Measurements from ENCODE around the gene STAU1. TPM values are rescaled to one million over a fixed set of nuclear protein-coding genes. Genes with fewer than 3 reads are reported as not detected.
A peak's percentile ranks its signal among the peaks of the same experiment; 100 is the strongest.
"Not testable (repeated sequence)": the region's sequence is repeated elsewhere in the genome, so short reads cannot be mapped to it uniquely, and the experiment has no call there.

Gene STAU1
- total RNA-seq, 2 experiments from 2014 or later = 50.6 to 54.4 TPM

DNA sequence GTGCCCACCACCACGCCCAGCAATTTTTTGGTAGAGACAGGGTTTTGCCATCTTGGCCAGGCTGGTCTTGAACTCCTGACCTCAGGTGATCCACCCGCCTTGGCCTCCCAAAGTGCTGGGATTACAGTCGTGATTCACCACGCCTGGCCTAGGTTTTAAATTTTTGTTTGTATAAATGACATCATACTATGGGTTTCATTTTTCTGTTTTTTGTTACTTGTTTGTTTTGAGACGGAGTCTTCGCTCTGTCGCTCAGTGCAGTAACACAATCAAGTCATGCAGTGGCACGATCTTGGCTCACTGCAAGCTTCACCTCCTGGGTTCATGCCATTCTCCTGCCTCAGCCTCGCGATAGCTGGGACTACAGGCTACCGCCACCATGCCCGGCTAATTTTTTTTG, 105.8 kb downstream of the STAU1 start:
- H3K4me1 Mint-ChIP-seq (ENCODE audit: low read depth); H3K4me3 Mint-ChIP-seq; H3K9me3 Mint-ChIP-seq; H3K27me3 Mint-ChIP-seq (ENCODE audit: low read depth); DNase-seq; intact Hi-C loops (cut with micrococcal nuclease); H3K27ac Mint-ChIP-seq: not testable (repeated sequence)
- CTCF ChIA-PET = interaction anchor here (0.6 kb wide), 2 partner anchors 31 to 98 kb away, joined by 3 to 5 read pairs; no protein-coding TSS in a partner anchor
- H3K36me3 Mint-ChIP-seq (ENCODE audit: low read depth) = peaks cover 41% of the 10 kb centered on the region

DNA sequence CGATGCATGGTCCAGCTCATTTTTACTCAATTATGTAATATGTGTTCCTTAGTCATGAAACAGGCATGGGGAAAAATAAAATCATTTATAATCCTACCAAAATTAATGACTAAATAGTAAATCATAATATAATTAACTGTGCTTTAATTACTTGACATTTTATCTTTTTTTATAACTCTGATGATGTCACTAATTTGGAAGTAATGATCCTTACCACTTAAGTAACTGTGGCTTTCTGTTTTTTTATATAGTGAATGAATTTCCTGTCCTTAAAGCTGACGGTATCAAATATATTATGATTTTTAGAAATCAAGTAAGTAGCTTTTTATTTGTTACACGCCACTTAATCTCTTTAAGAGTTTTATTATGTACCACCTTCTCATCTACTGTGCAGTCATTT, 109.8 kb downstream of the STAU1 start:
- H3K9me3 Mint-ChIP-seq = no peaks in the 10 kb centered on the region
- no peaks in the 10 kb centered on the region for H3K27me3 Mint-ChIP-seq (ENCODE audit: low read depth)
- H3K27ac Mint-ChIP-seq = no peak overlapping the region
- no peak for DNase-seq
- peaks cover 36% of the 10 kb centered on the region for H3K36me3 Mint-ChIP-seq (ENCODE audit: low read depth)
- H3K4me1 Mint-ChIP-seq (ENCODE audit: low read depth) = peaks cover 7% of the 10 kb centered on the region
- CTCF ChIA-PET = interaction anchor here (0.6 to 1.3 kb wide), 3 partner anchors 46 to 543 kb away, joined by 3 to 7 read pairs (median 3); no protein-coding TSS in a partner anchor
- intact Hi-C loops (cut with micrococcal nuclease) = no loop called here
- no peak overlapping the region for H3K4me3 Mint-ChIP-seq

- Mint-ChIP-seq H3K27me3 (ENCODE audit: low read depth) (no peaks in the 10 kb centered on the region), H3K27ac (peak overlapping the region; percentile 67), H3K4me3 (no peak overlapping the region), H3K4me1 (ENCODE audit: low read depth) (peaks cover 7% of the 10 kb centered on the region), H3K9me3 (no peaks in the 10 kb centered on the region), H3K36me3 (ENCODE audit: low read depth) (peaks cover 38% of the 10 kb centered on the region)
- CTCF ChIA-PET = interaction anchor here (0.6 kb wide), 1 partner anchor 79 kb away, joined by 3 read pairs; no protein-coding TSS in a partner anchor
- DNase-seq = no peak
- intact Hi-C loops (cut with micrococcal nuclease) = no loop called here
Measured at GRCh38 chr20:49074521-49074920, 113.6 kb downstream of the STAU1 start.

Other genes starting within 250 kb of the STAU1 start
- 10 to 100 TPM; 86.1 to 88.9 TPM for gene CSE1L, start 142.0 kb downstream of the STAU1 start, total RNA-seq
- 10 to 100 TPM; 40.6 to 41.2 TPM for gene DDX27, start 31.1 kb upstream of the STAU1 start, total RNA-seq
- gene ZNFX1, start 89.7 kb upstream of the STAU1 start, total RNA-seq = 10 to 100 TPM; 18.2 to 19.0 TPM

Data from activated naive CD4-positive, alpha-beta T cell treated with anti-CD3 and anti-CD28 coated beads for 36 hours (primary cell).